ENCODE data around the gene ZNF860. TPM values are rescaled to one million over a fixed set of nuclear protein-coding genes. Genes with fewer than 3 reads are reported as not detected.

The ZNF860 gene
- 0.87 and 1.5 TPM in 2 replicates for total RNA-seq

DNA sequence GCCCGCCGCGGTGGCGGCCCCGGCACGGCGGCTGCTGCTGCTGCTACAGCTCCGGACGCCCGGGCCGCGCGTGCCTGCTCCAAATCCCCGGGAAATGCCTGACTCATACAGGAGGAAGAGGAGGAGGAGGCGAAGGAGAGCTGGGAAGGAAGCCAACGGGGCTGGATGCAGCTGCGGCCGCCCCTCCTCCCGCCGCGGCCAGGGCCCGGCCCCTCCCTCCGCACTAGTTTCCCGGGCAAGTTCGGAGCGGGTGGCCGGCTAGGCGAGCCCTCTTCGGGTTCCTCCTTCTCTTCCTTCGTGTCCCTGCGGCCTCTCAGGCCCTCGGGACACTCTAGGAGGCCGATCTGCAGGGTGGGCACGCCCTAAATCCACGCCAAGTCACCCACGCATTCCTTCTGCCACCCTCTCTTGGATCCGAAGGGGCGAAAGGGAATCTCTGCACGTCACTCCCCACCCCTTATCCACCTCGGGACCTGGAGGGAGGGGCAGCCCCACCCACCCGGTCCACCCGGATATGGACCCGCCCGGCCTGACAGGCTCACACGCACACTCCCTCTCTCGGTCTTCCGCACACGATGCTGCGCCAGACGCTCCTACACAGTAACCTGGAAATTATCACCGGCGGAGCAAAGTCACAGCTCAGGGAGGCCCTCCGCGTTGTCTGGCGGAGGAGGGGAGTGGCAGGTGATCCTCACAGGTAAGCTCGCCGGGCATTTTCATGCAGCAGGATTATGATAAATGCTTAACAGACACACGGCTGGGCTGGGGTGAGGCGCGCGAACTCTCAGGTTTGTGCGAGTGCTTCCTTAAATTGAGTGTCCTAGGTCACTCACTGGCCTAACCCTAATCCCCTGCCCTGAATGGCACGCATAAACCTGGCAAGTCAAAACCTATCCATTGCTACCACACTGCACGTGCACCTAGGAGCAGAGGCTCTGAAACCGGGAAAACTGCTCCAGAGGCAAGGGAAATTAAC is at the start of gene ZNF860, which contains the start of gene OSBPL10:
ZNF860 (plus strand) TSS at position 545 of the 976 bp plus-strand sequence. CDS start 7,330 bp downstream, outside the sequence.
OSBPL10 (minus strand) TSS at position 57 of the 976 bp plus-strand sequence. CDS start 83 bp downstream, outside the sequence.

Other genes starting within 250 kb of the ZNF860 start
- gene OSBPL10, start 488 bp upstream of the ZNF860 start, total RNA-seq = 9.2 and 12.3 TPM in 2 replicates
- gene GPD1L, start 124.9 kb downstream of the ZNF860 start, total RNA-seq = 13.7 and 15.4 TPM in 2 replicates

All from dermis lymphatic vessel endothelial cell (primary cell).